HepG2 (cell line): ENCODE data around the gene PARP15. TPM values are rescaled to one million over a fixed set of nuclear protein-coding genes. Genes with fewer than 3 reads are reported as not detected.
A peak's percentile ranks its signal among the peaks of the same experiment; 100 is the strongest.
"Not testable (repeated sequence)": the region's sequence is repeated elsewhere in the genome, so short reads cannot be mapped to it uniquely, and the experiment has no call there.

ENCODE experiments used
- AHDC1 ChIP-seq: sonication (generic); formaldehyde crosslinking; IDR thresholded peaks from 2 replicates; pipeline ENCODE4 v1.5.1; 2020; ENCODE audit warnings: mild to moderate bottlenecking, missing genetic modification reagents, borderline replicate concordance
- HINFP ChIP-seq: sonication (generic); formaldehyde crosslinking; IDR thresholded peaks from 2 replicates; pipeline ENCODE4 v1.4.0; 2020; ENCODE audit warnings: low read depth, mild to moderate bottlenecking, missing genetic modification reagents
- NFKB2 ChIP-seq: sonication (generic); formaldehyde crosslinking; IDR thresholded peaks from 2 replicates; pipeline ENCODE4 v1.4.0; 2020; ENCODE audit warnings: missing genetic modification reagents, borderline replicate concordance
- NONO ChIP-seq, 2 experiments: fragments of 450-650 bp in 1 of 2; sonication (generic) in 1 of 2; formaldehyde crosslinking in 1 of 2; IDR thresholded peaks in 1 of 2; conservative IDR thresholded peaks in 1 of 2; 2 replicates each; pipeline versions ENCODE4 v1.6.1 to v1.8.0; 2017 to 2022; ENCODE audit warnings: mild to moderate bottlenecking in 1 of 2, missing genetic modification reagents in 1 of 2, moderate library complexity in 1 of 2
- PAXIP1 ChIP-seq: sonication (generic); formaldehyde crosslinking; conservative IDR thresholded peaks from 2 replicates; pipeline ENCODE4 v1.4.0; 2020; ENCODE audit warnings: mild to moderate bottlenecking, missing genetic modification reagents, moderate library complexity
- SMARCC2 ChIP-seq: fragments of 450-650 bp; IDR thresholded peaks from 2 replicates; pipeline ENCODE4 v1.6.1; 2017; ENCODE audit warnings: antibody characterized with exemption, mild to moderate bottlenecking
- SNAPC2 ChIP-seq: sonication (generic); formaldehyde crosslinking; IDR thresholded peaks from 2 replicates; pipeline ENCODE4 v1.8.1; 2022; ENCODE audit warnings: mild to moderate bottlenecking, missing genetic modification reagents
- THRA ChIP-seq: sonication (generic); formaldehyde crosslinking; IDR thresholded peaks from 2 replicates; pipeline ENCODE4 v1.4.0; 2020; ENCODE audit warnings: missing genetic modification reagents, borderline replicate concordance
- ZNF18 ChIP-seq: sonication (generic); formaldehyde crosslinking; IDR thresholded peaks from 2 replicates; pipeline ENCODE4 v1.8.0; 2022; ENCODE audit warnings: mild to moderate bottlenecking, missing genetic modification reagents; ENCODE audit not compliant: insufficient replicate concordance
- ZNF589 ChIP-seq: sonication (generic); formaldehyde crosslinking; conservative IDR thresholded peaks from 2 replicates; pipeline ENCODE4 v1.8.0; 2022; ENCODE audit warnings: mild to moderate bottlenecking, moderate library complexity, missing genetic modification reagents
- ZNF598 ChIP-seq: sonication (generic); formaldehyde crosslinking; IDR thresholded peaks from 2 replicates; pipeline ENCODE4 v1.5.1; 2020; ENCODE audit warnings: mild to moderate bottlenecking, missing genetic modification reagents, borderline replicate concordance
- ZNF629 ChIP-seq: sonication (generic); formaldehyde crosslinking; conservative IDR thresholded peaks from 2 replicates; pipeline ENCODE4 v1.5.0; 2020; ENCODE audit warnings: missing genetic modification reagents
- ZNF781 ChIP-seq: sonication (generic); formaldehyde crosslinking; IDR thresholded peaks from 2 replicates; pipeline ENCODE4 v1.5.1; 2020; ENCODE audit warnings: borderline replicate concordance, mild to moderate bottlenecking, missing genetic modification reagents; ENCODE audit errors: not compliant biosample characterization
- polyA plus RNA-seq, 8 experiments: library from polyadenylated mRNA; depleted of rRNA in 3 of 8; stranded (reverse) in 7 of 8; unstranded in 1 of 8; fragments of >200 nt; fragmentation: Illumina TruSeq in 4 of 8; extraction: Trizol in 4 of 8; gene quantifications; 2 replicates each; pipeline versions ENCODE4 v1.2.1 to v1.2.3, GENCODE V29; 2011 to 2016; ENCODE audit warnings: low read depth in 4 of 8, missing spikeins in 1 of 8, mixed read lengths in 1 of 8; ENCODE audit not compliant: insufficient read depth in 1 of 8
- total RNA-seq, 5 experiments: library from RNA; depleted of rRNA; stranded (reverse); fragments of >200 nt; fragmentation: Illumina TruSeq; extraction: Trizol; gene quantifications; 2 replicates each; pipeline ENCODE4 v1.2.3, GENCODE V29; 2016; ENCODE audit warnings: low read depth in 1 of 5

PARP15 gene
- total and polyA plus RNA-seq, 2 of the 13 experiments (the other 11 are each of a cell fraction or from before 2014, with no cell fraction given), result 0.02 TPM; not detected in 1

- TF ChIP-seq ZNF18 (CRISPR knock-in tag) (peak; percentile 5), SNAPC2 (CRISPR knock-in tag) (peak; percentile 91), ZNF589 (CRISPR knock-in tag) (peak; percentile 91), AHDC1 (CRISPR knock-in tag) (peak; percentile 98), ZNF781 (peak; percentile 68), NONO (CRISPR knock-in tag; conservative IDR thresholded peaks at IDR 0.05) (peak; percentile 95), THRA (CRISPR knock-in tag) (peak; percentile 90), PAXIP1 (CRISPR knock-in tag) (peak; percentile 92), HINFP (CRISPR knock-in tag) (peak; percentile 62), ZNF629 (CRISPR knock-in tag) (peak; percentile 72), ZNF598 (CRISPR knock-in tag) (peak; percentile 69; the same call in 1 of the 2 replicates), SMARCC2 (peak; percentile 93; the same call in 1 of the 2 replicates), NFKB2 (CRISPR knock-in tag) (peak; percentile 30; the same call in 1 of the 2 replicates)
- not testable (repeated sequence) for TF ChIP-seq NONO (IDR thresholded peaks at IDR 0.05)
Observed at GRCh38 chr3:122651233-122651907, 73.9 kb downstream of the PARP15 start (continued).
